A673 (cell line): Measurements from ENCODE around the gene ZNF396. TPM values are rescaled to one million over a fixed set of nuclear protein-coding genes. Genes with fewer than 3 reads are reported as not detected.

ENCODE experiments used
- BruUV-seq: library from RNA; stranded (reverse); fragments of 400-500 nt; replicated peaks from 2 replicates; lab custom pipeline; 2021; lab: Mats Ljungman, UMichigan
- CTCF ChIA-PET: fragments of 300-600 bp; sonication (Branson Sonifier 250); formaldehyde crosslinking; loops from one replicate; lab custom pipeline; 2022; ENCODE audit warnings: antibody characterized with exemption; lab: Charles Lee
- POLR2A ChIA-PET: fragments of 300-600 bp; sonication (Branson Sonifier 250); formaldehyde crosslinking; loops from one replicate; lab custom pipeline; 2022; ENCODE audit warnings: antibody characterized with exemption; ENCODE audit not compliant: low non-redundant PET; lab: Charles Lee
- DNase-seq: peaks from one replicate; pipeline ENCODE4 v3.0.0-alpha.2; 2015; ENCODE audit warnings: low spot score
- H3K27ac ChIP-seq: fragments of 200-600 bp; sonication (generic); 2 replicates; pipeline ENCODE4 v1.5.1; 2016; ENCODE audit warnings: mixed run types, low read depth, mild to moderate bottlenecking, mixed read lengths, antibody characterized with exemption, low read length; ENCODE audit not compliant: poor library complexity, severe bottlenecking
- H3K27me3 ChIP-seq: fragments of 200-600 bp; sonication (generic); replicated peaks from 2 replicates; pipeline ENCODE4 v1.6.1; 2017; ENCODE audit warnings: mixed run types, low read depth, mild to moderate bottlenecking, mixed read lengths, antibody characterized with exemption, low read length; ENCODE audit not compliant: insufficient read depth, poor library complexity
- H3K36me3 ChIP-seq: fragments of 200-600 bp; sonication (generic); 2 replicates; pipeline ENCODE4 v1.6.1; 2016; ENCODE audit warnings: mixed run types, mild to moderate bottlenecking, mixed read lengths, antibody characterized with exemption, low read length; ENCODE audit not compliant: insufficient read depth, poor library complexity, severe bottlenecking
- H3K4me1 ChIP-seq: fragments of 200-600 bp; sonication (generic); 2 replicates; pipeline ENCODE4 v1.6.1; 2017; ENCODE audit warnings: mixed run types, mild to moderate bottlenecking, mixed read lengths, antibody characterized with exemption, low read length; ENCODE audit not compliant: insufficient read depth, poor library complexity, severe bottlenecking
- H3K4me3 ChIP-seq: fragments of 200-600 bp; sonication (generic); 2 replicates; pipeline ENCODE4 v1.5.1; 2016; ENCODE audit warnings: low read depth, mixed run types, mild to moderate bottlenecking, mixed read lengths, low read length; ENCODE audit not compliant: poor library complexity, severe bottlenecking
- H3K9me3 ChIP-seq: fragments of 200-600 bp; sonication (generic); 2 replicates; pipeline ENCODE4 v1.6.1; 2016; ENCODE audit warnings: mixed run types, low read depth, mild to moderate bottlenecking, mixed read lengths, antibody characterized with exemption, low read length; ENCODE audit not compliant: poor library complexity, severe bottlenecking
- EZH2 ChIP-seq: fragments of 200-600 bp; sonication (generic); IDR thresholded peaks from 2 replicates; pipeline ENCODE4 v1.6.1; 2017; ENCODE audit warnings: borderline replicate concordance, low read depth, mild to moderate bottlenecking, mixed read lengths, antibody characterized with exemption, low read length; ENCODE audit not compliant: poor library complexity, severe bottlenecking
- intact Hi-C: fragments of 100-400 bp; cut with micrococcal nuclease; formaldehyde crosslinking; loops from one replicate; pipeline ENCODE4 v1.10.0; 2022; ENCODE audit not compliant: unreplicated experiment
- total RNA-seq: library from RNA; stranded (reverse); gene quantifications from 2 replicates; pipeline ENCODE4 v1.2.3, GENCODE V29; 2021
- TF ChIP-seq, protein P1 (sequence below): fragments of 300-800, 200-600 bp; sonication (generic); conservative IDR thresholded peaks from 2 replicates; pipeline ENCODE4 v1.5.1; 2017; ENCODE audit warnings: low read depth, mild to moderate bottlenecking, antibody characterized with exemption, low read length, moderate library complexity, mixed read lengths

The ZNF396 gene
- total RNA-seq, 1 experiment from 2014 or later = 0.84 TPM

GRCh38 chr18:35352778-35353177, 24.4 kb downstream of the ZNF396 start:
- H3K27ac ChIP-seq = no peak overlapping the region
- no peak for DNase-seq
- ChIA-PET CTCF (no interaction called here), POLR2A (no interaction called here)
- no peaks in the 10 kb centered on the region for H3K9me3 ChIP-seq
- no peak for TF ChIP-seq EZH2
- TF ChIP-seq, protein P1, sequence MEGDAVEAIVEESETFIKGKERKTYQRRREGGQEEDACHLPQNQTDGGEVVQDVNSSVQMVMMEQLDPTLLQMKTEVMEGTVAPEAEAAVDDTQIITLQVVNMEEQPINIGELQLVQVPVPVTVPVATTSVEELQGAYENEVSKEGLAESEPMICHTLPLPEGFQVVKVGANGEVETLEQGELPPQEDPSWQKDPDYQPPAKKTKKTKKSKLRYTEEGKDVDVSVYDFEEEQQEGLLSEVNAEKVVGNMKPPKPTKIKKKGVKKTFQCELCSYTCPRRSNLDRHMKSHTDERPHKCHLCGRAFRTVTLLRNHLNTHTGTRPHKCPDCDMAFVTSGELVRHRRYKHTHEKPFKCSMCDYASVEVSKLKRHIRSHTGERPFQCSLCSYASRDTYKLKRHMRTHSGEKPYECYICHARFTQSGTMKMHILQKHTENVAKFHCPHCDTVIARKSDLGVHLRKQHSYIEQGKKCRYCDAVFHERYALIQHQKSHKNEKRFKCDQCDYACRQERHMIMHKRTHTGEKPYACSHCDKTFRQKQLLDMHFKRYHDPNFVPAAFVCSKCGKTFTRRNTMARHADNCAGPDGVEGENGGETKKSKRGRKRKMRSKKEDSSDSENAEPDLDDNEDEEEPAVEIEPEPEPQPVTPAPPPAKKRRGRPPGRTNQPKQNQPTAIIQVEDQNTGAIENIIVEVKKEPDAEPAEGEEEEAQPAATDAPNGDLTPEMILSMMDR = peak; percentile 15; the same call in 1 of the 2 replicates
- H3K36me3 ChIP-seq = no peaks in the 10 kb centered on the region
- BruUV-seq = no TSS peak
- no peaks in the 10 kb centered on the region for H3K4me1 ChIP-seq
- H3K27me3 ChIP-seq = no peaks in the 10 kb centered on the region
- intact Hi-C loops = loop anchor here (10.0 kb wide), 1 partner anchor 348 kb away; no protein-coding TSS in a partner anchor
- no peak overlapping the region for H3K4me3 ChIP-seq

- TF ChIP-seq, protein P1 = no peak
- TF ChIP-seq EZH2 = no peak
- Histone ChIP-seq H3K4me1 (no peaks in the 10 kb centered on the region), H3K36me3 (no peaks in the 10 kb centered on the region), H3K9me3 (no peaks in the 10 kb centered on the region), H3K27me3 (no peaks in the 10 kb centered on the region), H3K4me3 (no peak overlapping the region), H3K27ac (no peak overlapping the region)
- ChIA-PET CTCF (no interaction called here), POLR2A (no interaction called here)
- intact Hi-C loops = loop anchor here (10.0 kb wide), 1 partner anchor 347 kb away; no protein-coding TSS in a partner anchor
- no peak for DNase-seq
- BruUV-seq = no TSS peak
Measured at GRCh38 chr18:35352283-35352682, 24.9 kb downstream of the ZNF396 start.

DNA sequence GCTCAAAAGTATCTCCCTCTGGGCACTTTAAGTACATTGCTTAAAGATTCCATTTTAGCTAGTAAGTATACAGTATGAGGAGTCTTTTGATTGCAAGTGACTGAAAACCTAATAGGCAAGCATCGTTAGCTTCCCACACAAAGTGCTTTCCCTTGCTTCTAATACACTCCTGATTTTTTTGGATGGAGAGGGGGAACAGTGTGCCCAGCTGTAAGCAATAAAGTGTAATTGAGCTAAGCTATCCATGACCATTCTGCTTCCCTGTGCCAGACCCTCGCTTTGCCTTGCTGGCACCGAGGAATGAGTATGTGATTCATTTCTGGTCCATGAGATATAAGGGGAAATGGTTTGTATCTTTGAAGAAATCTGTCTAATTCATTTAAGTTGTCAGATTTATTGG, 29.1 kb downstream of the ZNF396 start:
- BruUV-seq = no TSS peak
- Histone ChIP-seq H3K4me1 (peaks cover 2% of the 10 kb centered on the region), H3K9me3 (no peaks in the 10 kb centered on the region), H3K27ac (no peak overlapping the region), H3K4me3 (no peak overlapping the region), H3K27me3 (no peaks in the 10 kb centered on the region), H3K36me3 (no peaks in the 10 kb centered on the region)
- TF ChIP-seq, protein P1 = no peak
- no peak for TF ChIP-seq EZH2
- ChIA-PET POLR2A (no interaction called here), CTCF (no interaction called here)
- DNase-seq = no peak
- intact Hi-C loops = no loop called here
